OCI-LY3 (cell line): ENCODE data around the gene TNFRSF18.

Source experiments
- H2AFZ ChIP-seq: fragments of 200-600, 300-600 bp; shearing (Covaris generic); 2 replicates; pipeline ENCODE4 v1.6.0; 2014; ENCODE audit warnings: antibody characterized with exemption, low read depth, low read length
- H3K27ac ChIP-seq: fragments of 200-600, 300-600 bp; sonication (generic); 2 replicates; pipeline ENCODE4 v1.5.1; 2014; ENCODE audit warnings: mild to moderate bottlenecking, low read length, moderate library complexity, mixed read lengths
- H3K27me3 ChIP-seq: fragments of 200-600, 300-600 bp; sonication (generic); 2 replicates; pipeline ENCODE4 v1.6.1; 2014; ENCODE audit warnings: low read depth, low read length, mixed read lengths
- H3K36me3 ChIP-seq: fragments of 200-600, 300-600 bp; sonication (generic); replicated peaks from 2 replicates; pipeline ENCODE3; 2014; ENCODE audit warnings: low read depth, low read length, mixed read lengths
- H3K4me1 ChIP-seq: fragments of 300-600, 200-600 bp; sonication (generic); 2 replicates; pipeline ENCODE4 v1.6.1; 2014; ENCODE audit warnings: low read length, mixed read lengths
- H3K4me2 ChIP-seq: fragments of 200-600, 300-600 bp; sonication (generic); 2 replicates; pipeline ENCODE4 v1.6.1; 2014; ENCODE audit warnings: low read length, mixed read lengths
- H3K4me3 ChIP-seq: fragments of 300-600, 200-600 bp; sonication (generic); 2 replicates; pipeline ENCODE4 v1.5.1; 2014; ENCODE audit warnings: antibody characterized with exemption, mild to moderate bottlenecking, low read length, moderate library complexity
- H3K79me2 ChIP-seq: fragments of 300-600, 200-600 bp; shearing (Covaris generic); 2 replicates; pipeline ENCODE4 v1.6.1; 2014; ENCODE audit warnings: mild to moderate bottlenecking, low read length, mixed read lengths
- H3K9ac ChIP-seq: fragments of 300-600, 200-600 bp; shearing (Covaris generic); 2 replicates; pipeline ENCODE4 v1.6.0; 2014; ENCODE audit warnings: mild to moderate bottlenecking, low read length, moderate library complexity
- H3K9me3 ChIP-seq: fragments of 200-600, 300-600 bp; shearing (Covaris generic); 2 replicates; pipeline ENCODE4 v1.6.1; 2014; ENCODE audit warnings: low read length, mixed read lengths; ENCODE audit not compliant: insufficient read depth
- H4K20me1 ChIP-seq: fragments of 200-600, 300-600 bp; sonication (generic); 2 replicates; pipeline ENCODE4 v1.6.1; 2016; ENCODE audit warnings: low read length, mixed read lengths; ENCODE audit not compliant: insufficient read depth
- EZH2phosphoT487 ChIP-seq: fragments of 200-600 bp; shearing (Covaris generic); IDR thresholded peaks from 2 replicates; pipeline ENCODE4 v1.6.1; 2018; ENCODE audit warnings: antibody characterized with exemption, mixed run types, low read depth
- TF ChIP-seq, protein P1 (sequence below): fragments of 200-600, 300-600 bp; sonication (generic); IDR thresholded peaks from 2 replicates; pipeline ENCODE4 v1.5.1; 2014; ENCODE audit warnings: antibody characterized with exemption, low read length, low read depth

The TNFRSF18 gene

DNA sequence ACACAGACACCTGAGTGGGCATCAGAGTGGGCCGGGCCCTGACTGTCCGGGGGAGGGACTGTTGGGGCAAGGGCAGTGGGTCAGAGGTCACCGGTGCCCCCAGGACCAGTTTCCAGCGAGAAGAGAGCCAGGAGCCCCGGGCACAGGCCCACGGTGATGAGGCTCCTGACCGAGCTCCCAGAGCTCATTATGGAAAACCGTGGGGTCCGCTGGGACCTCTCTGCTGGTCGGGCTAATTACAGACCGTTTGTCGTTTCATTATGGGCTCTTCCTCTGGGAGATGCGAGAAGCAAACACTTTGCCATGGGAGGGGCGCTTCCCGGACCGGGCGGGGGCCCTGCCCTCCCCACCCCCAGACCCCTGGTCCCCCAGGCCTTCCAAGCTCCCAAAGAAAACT, 44.7 kb downstream of the TNFRSF18 start:
- H3K27ac ChIP-seq: no peak overlapping the region
- no peaks in the 10 kb centered on the region for H3K36me3 ChIP-seq
- H2AFZ ChIP-seq: no peak overlapping the region
- no peaks in the 10 kb centered on the region for H4K20me1 ChIP-seq
- no peak overlapping the region for H3K4me2 ChIP-seq
- no peaks in the 10 kb centered on the region for H3K9me3 ChIP-seq
- peaks cover 6% of the 10 kb centered on the region for H3K4me1 ChIP-seq
- no peaks in the 10 kb centered on the region for H3K27me3 ChIP-seq
- H3K4me3 ChIP-seq: no peak overlapping the region
- TF ChIP-seq EZH2phosphoT487: no peak
- TF ChIP-seq, protein P1, sequence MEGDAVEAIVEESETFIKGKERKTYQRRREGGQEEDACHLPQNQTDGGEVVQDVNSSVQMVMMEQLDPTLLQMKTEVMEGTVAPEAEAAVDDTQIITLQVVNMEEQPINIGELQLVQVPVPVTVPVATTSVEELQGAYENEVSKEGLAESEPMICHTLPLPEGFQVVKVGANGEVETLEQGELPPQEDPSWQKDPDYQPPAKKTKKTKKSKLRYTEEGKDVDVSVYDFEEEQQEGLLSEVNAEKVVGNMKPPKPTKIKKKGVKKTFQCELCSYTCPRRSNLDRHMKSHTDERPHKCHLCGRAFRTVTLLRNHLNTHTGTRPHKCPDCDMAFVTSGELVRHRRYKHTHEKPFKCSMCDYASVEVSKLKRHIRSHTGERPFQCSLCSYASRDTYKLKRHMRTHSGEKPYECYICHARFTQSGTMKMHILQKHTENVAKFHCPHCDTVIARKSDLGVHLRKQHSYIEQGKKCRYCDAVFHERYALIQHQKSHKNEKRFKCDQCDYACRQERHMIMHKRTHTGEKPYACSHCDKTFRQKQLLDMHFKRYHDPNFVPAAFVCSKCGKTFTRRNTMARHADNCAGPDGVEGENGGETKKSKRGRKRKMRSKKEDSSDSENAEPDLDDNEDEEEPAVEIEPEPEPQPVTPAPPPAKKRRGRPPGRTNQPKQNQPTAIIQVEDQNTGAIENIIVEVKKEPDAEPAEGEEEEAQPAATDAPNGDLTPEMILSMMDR: no peak
- H3K79me2 ChIP-seq: no peaks in the 10 kb centered on the region
- H3K9ac ChIP-seq: no peak overlapping the region

DNA sequence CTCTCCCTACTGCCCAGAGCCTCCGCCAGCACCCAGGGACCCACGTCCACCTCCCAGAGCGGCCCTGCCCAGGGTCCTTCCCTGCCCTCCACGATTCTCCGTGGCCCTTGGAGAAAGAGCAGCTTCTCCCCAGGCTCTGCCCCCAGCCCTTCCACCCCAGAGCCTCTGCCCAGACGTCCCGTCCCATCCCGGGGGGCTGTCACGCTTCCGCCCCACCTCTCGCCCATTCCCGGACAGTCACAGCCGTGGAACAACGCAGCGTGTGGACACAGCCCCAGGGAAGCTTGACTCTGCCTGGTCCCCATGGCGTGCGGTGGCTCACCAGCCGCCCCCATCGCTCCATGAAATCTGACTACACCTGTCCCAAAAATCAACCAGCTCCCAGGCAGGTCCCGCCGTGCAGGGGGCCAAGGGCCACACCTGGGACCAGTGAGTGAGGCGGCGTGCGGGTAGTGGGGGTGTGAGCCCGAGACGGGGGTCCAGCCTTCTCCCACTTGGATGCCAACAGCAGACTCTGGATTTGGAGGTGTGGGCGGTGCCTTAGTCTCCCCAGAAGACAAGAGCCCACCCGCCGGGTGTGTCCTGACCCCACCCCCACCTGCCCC, 45.2 kb downstream of the TNFRSF18 start:
- H3K4me3 ChIP-seq: no peak overlapping the region
- H3K9me3 ChIP-seq: no peaks in the 10 kb centered on the region
- TF ChIP-seq, protein P1: no peak
- TF ChIP-seq EZH2phosphoT487: no peak
- peaks cover 6% of the 10 kb centered on the region for H3K4me1 ChIP-seq
- no peaks in the 10 kb centered on the region for H3K79me2 ChIP-seq
- H2AFZ ChIP-seq: no peak overlapping the region
- no peaks in the 10 kb centered on the region for H3K27me3 ChIP-seq
- no peak overlapping the region for H3K4me2 ChIP-seq
- H3K36me3 ChIP-seq: no peaks in the 10 kb centered on the region
- H4K20me1 ChIP-seq: no peaks in the 10 kb centered on the region
- H3K9ac ChIP-seq: no peak overlapping the region
- H3K27ac ChIP-seq: no peak overlapping the region

DNA sequence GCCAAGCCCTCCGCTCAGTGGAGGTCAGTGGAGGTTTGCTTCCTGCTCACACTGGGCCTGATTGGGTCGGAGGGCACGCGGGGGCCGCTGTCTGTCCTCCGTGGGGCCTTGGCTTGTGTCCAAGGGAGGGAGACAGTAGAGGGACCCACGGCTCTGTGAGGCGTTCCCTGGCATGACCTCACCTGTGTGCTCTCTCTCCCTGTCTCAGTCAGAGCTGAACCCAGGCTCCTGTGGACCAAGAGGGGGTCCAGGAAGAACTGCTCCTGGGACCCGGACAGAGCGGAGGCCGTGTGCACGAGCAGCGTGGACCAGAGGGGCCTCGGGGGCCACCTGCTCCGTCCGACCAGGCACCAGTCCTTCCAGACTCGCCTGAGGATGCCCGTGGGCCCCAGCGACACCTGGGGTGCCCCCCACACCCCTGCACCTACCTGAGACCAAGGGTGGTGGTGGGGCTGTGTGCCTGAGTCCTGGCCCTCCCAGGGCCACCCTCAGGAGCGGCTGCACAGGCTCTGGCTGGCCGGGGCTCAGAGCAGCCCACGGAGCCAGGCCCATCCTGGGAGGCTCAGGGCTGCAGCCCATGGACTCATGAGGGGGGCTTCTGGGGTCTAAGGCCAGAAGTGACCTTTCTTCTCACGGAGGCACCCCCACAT, 46.0 kb downstream of the TNFRSF18 start:
- H3K4me2 ChIP-seq: no peak overlapping the region
- no peak overlapping the region for H3K27ac ChIP-seq
- H4K20me1 ChIP-seq: no peaks in the 10 kb centered on the region
- TF ChIP-seq, protein P1: no peak
- TF ChIP-seq EZH2phosphoT487: no peak
- H3K79me2 ChIP-seq: no peaks in the 10 kb centered on the region
- no peak overlapping the region for H2AFZ ChIP-seq
- H3K9ac ChIP-seq: no peak overlapping the region
- no peaks in the 10 kb centered on the region for H3K27me3 ChIP-seq
- no peaks in the 10 kb centered on the region for H3K36me3 ChIP-seq
- H3K4me3 ChIP-seq: no peak overlapping the region
- H3K9me3 ChIP-seq: no peaks in the 10 kb centered on the region
- peaks cover 6% of the 10 kb centered on the region for H3K4me1 ChIP-seq

DNA sequence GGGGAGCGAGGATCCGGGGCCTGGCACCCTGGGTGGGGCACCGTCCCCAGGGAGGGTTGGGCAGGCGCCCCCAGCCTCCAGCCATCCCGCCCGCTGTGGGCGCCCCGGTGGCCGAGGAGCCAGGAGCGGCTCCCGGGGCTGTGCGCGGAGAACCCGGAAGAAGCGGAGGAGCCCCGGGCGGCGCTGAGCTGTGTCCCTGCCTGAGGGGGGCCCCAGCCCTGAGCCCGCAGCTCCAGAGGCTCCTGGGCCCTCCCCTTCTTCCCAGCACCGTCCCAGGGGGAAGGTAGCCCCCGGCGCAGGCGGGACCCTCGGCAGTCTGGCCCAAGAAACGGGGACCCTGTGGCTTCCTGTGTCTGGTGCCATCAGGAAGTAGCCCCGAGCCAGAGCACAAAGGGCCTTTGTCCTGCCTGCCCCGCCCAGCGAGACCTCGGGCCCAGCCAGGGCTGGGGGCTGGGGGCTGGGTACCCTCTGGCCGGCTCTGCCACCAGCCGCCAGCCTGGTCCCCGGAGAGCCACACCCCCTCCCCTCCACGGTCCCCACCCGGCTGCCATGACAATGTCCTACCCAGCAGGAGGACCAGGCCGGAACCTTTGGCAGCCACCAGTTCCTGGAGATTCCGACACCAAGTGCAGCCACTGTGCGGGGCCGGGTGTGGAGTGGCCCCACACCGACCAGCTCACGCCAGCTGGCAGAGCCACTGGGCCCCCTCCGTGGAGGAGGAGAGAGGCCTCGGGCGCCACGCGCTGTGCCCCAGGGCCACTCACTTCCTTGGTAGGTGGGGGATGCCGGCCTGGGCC, 48.3 kb downstream of the TNFRSF18 start:
- Histone ChIP-seq H3K27ac (peak overlapping the region; percentile 55), H4K20me1 (no peaks in the 10 kb centered on the region), H3K79me2 (no peaks in the 10 kb centered on the region), H3K27me3 (no peaks in the 10 kb centered on the region), H3K9me3 (no peaks in the 10 kb centered on the region), H3K4me2 (peak overlapping the region; percentile 94), H3K36me3 (no peaks in the 10 kb centered on the region), H3K4me1 (peaks cover 6% of the 10 kb centered on the region), H3K9ac (peak overlapping the region; percentile 97), H2AFZ (peak overlapping the region; percentile 37; the same call in 1 of the 2 replicates), H3K4me3 (peak overlapping the region; percentile 95)
- no peak for TF ChIP-seq EZH2phosphoT487
- TF ChIP-seq, protein P1: no peak
